ENCODE data around the gene LGR4.
A peak's percentile ranks its signal among the peaks of the same experiment; 100 is the strongest.
"Not testable (repeated sequence)": the region's sequence is repeated elsewhere in the genome, so short reads cannot be mapped to it uniquely, and the experiment has no call there.

The LGR4 gene

DNA sequence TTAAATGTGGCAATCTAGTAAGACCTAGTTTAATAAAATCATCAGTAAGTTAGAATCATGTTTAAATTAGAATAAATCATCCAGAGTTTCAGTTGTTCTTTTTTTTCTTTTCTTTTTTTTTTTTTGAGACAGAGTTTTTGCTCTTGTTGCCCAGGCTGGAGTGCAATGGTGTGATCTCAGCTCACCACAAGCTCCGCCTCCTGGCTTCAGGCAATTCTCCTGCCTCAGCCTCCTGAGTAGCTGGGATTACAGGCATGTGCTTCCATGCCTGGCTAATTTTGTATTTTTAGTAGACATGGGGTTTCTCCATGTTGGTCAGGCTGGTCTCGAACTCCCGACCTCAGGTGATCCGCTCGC is 24.4 kb downstream of the LGR4 start:
- H3K79me1 ChIP-seq (replicated peaks; ENCODE audit: low read length, poor library complexity, severe bottlenecking); H3K14ac ChIP-seq (ENCODE audit: low read length in 2 of 2); H2AK5ac ChIP-seq (ENCODE audit: low read length, severe bottlenecking); H3K27me3 ChIP-seq (ENCODE audit: control insufficient read depth in 1 of 2, insufficient read depth in 1 of 2, low read length in 2 of 2); H2BK5ac ChIP-seq (ENCODE audit: low read depth, low read length, poor library complexity, severe bottlenecking); H3K27ac ChIP-seq (ENCODE audit: low read length, poor library complexity, severe bottlenecking); H3K4me3 ChIP-seq (ENCODE audit: insufficient read depth in 1 of 2, low read depth in 1 of 2, low read length in 2 of 2); H2AFZ ChIP-seq (ENCODE audit: low read depth, low read length); DNase-seq; H4K91ac ChIP-seq (ENCODE audit: low read length); H2BK15ac ChIP-seq (ENCODE audit: low read depth, poor library complexity, severe bottlenecking); H3K4ac ChIP-seq (ENCODE audit: low read depth in 1 of 2, low read length in 2 of 2); H3K23ac ChIP-seq (ENCODE audit: low read length in 2 of 2); H3K4me2 ChIP-seq (ENCODE audit: low read length, poor library complexity, severe bottlenecking); H4K8ac ChIP-seq (ENCODE audit: low read length); H3K9ac ChIP-seq (ENCODE audit: low read length); H3K4me1 ChIP-seq (ENCODE audit: control insufficient read depth, insufficient read depth, low read depth, low read length); H2BK120ac ChIP-seq (ENCODE audit: low read depth, low read length); H2BK12ac ChIP-seq (ENCODE audit: low read length in 2 of 2); H3K36me3 ChIP-seq (ENCODE audit: control insufficient read depth in 1 of 2, insufficient read depth in 2 of 2, low read depth in 1 of 2, low read length in 2 of 2); H3K9me3 ChIP-seq (ENCODE audit: control insufficient read depth, low read length); H3K18ac ChIP-seq (ENCODE audit: low read depth in 1 of 2, low read length in 2 of 2): not testable (repeated sequence)
- WGBS, result 96% methylated on average over 5 of the region's 5 CpGs

GRCh38 chr11:27447288-27448183 is 25.1 kb downstream of the LGR4 start:
- Histone ChIP-seq H3K4ac (ENCODE audit: low read depth in 1 of 2, low read length in 2 of 2) (no peak overlapping the region), H3K4me2 (ENCODE audit: low read length, poor library complexity, severe bottlenecking) (no peak overlapping the region), H2AFZ (ENCODE audit: low read depth, low read length) (no peak overlapping the region), H3K27ac (ENCODE audit: low read length, poor library complexity, severe bottlenecking) (no peak overlapping the region), H2BK12ac (ENCODE audit: low read length in 2 of 2) (no peak overlapping the region), H3K18ac (ENCODE audit: low read depth in 1 of 2, low read length in 2 of 2) (no peak overlapping the region), H4K8ac (ENCODE audit: low read length) (no peak overlapping the region), H3K36me3 (ENCODE audit: control insufficient read depth in 1 of 2, insufficient read depth in 2 of 2, low read depth in 1 of 2, low read length in 2 of 2) (no peaks in the 10 kb centered on the region), H2AK5ac (ENCODE audit: low read length, severe bottlenecking) (no peak overlapping the region), H3K4me1 (ENCODE audit: control insufficient read depth, insufficient read depth, low read depth, low read length) (peaks cover 3% of the 10 kb centered on the region), H2BK120ac (ENCODE audit: low read depth, low read length) (no peak overlapping the region), H4K91ac (ENCODE audit: low read length) (no peak overlapping the region), H2BK15ac (ENCODE audit: low read depth, poor library complexity, severe bottlenecking) (no peak overlapping the region), H3K14ac (ENCODE audit: low read length in 2 of 2) (no peak overlapping the region), H3K9me3 (ENCODE audit: control insufficient read depth, low read length) (no peaks in the 10 kb centered on the region), H3K23ac (ENCODE audit: low read length in 2 of 2) (no peak overlapping the region), H3K79me1 (replicated peaks; ENCODE audit: low read length, poor library complexity, severe bottlenecking) (peaks cover 4% of the 10 kb centered on the region), H3K9ac (ENCODE audit: low read length) (no peak overlapping the region), H3K27me3 (ENCODE audit: control insufficient read depth in 1 of 2, insufficient read depth in 1 of 2, low read length in 2 of 2) (no peaks in the 10 kb centered on the region), H2BK5ac (ENCODE audit: low read depth, low read length, poor library complexity, severe bottlenecking) (no peak overlapping the region), H3K4me3 (ENCODE audit: insufficient read depth in 1 of 2, low read depth in 1 of 2, low read length in 2 of 2) (peak overlapping the region in 1 of 2 experiments; percentile 11)
- DNase-seq, result no peak
- 88% methylated on average over 3 of the region's 5 CpGs for WGBS

DNA sequence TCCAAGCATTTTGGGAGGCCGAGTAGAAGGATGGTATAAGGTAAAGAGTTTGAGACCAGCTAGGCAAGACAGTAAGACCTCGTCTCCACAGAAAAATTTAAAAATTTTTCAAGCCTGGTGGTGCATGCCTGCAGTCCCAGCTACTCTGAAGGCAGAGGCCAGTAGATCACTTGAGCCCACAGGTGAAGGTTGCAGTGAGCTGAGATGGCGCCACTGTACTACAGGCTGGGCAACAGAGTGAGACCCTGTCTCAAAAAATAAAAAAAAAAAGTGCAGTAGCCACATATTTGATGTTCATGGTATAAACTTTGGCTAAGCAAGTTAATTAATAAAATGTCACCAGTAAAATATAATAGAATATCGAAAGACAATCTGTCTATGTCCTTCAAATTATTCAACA is 27.0 kb downstream of the LGR4 start:
- Histone ChIP-seq H2BK5ac (ENCODE audit: low read depth, low read length, poor library complexity, severe bottlenecking) (no peak overlapping the region), H2BK12ac (ENCODE audit: low read length in 2 of 2) (no peak overlapping the region), H2AK5ac (ENCODE audit: low read length, severe bottlenecking) (no peak overlapping the region), H4K8ac (ENCODE audit: low read length) (no peak overlapping the region), H3K79me1 (replicated peaks; ENCODE audit: low read length, poor library complexity, severe bottlenecking) (peaks cover 5% of the 10 kb centered on the region), H3K27ac (ENCODE audit: low read length, poor library complexity, severe bottlenecking) (no peak overlapping the region), H3K18ac (ENCODE audit: low read depth in 1 of 2, low read length in 2 of 2) (no peak overlapping the region), H3K23ac (ENCODE audit: low read length in 2 of 2) (no peak overlapping the region), H3K4me1 (ENCODE audit: control insufficient read depth, insufficient read depth, low read depth, low read length) (peaks cover 5% of the 10 kb centered on the region), H3K9me3 (ENCODE audit: control insufficient read depth, low read length) (no peaks in the 10 kb centered on the region), H3K4me3 (ENCODE audit: insufficient read depth in 1 of 2, low read depth in 1 of 2, low read length in 2 of 2) (no peak overlapping the region), H2BK15ac (ENCODE audit: low read depth, poor library complexity, severe bottlenecking) (no peak overlapping the region), H3K4ac (ENCODE audit: low read depth in 1 of 2, low read length in 2 of 2) (no peak overlapping the region), H3K4me2 (ENCODE audit: low read length, poor library complexity, severe bottlenecking) (no peak overlapping the region), H4K91ac (ENCODE audit: low read length) (no peak overlapping the region), H3K9ac (ENCODE audit: low read length) (no peak overlapping the region), H3K27me3 (ENCODE audit: control insufficient read depth in 1 of 2, insufficient read depth in 1 of 2, low read length in 2 of 2) (no peaks in the 10 kb centered on the region), H3K14ac (ENCODE audit: low read length in 2 of 2) (no peak overlapping the region), H2BK120ac (ENCODE audit: low read depth, low read length) (no peak overlapping the region), H3K36me3 (ENCODE audit: control insufficient read depth in 1 of 2, insufficient read depth in 2 of 2, low read depth in 1 of 2, low read length in 2 of 2) (no peaks in the 10 kb centered on the region), H2AFZ (ENCODE audit: low read depth, low read length) (no peak overlapping the region)
- no peak for DNase-seq
- WGBS, result 94% methylated on average over 3 of the region's 4 CpGs

- no peak overlapping the region for H2AFZ ChIP-seq (ENCODE audit: low read depth, low read length)
- no peak overlapping the region for H3K18ac ChIP-seq (ENCODE audit: low read depth in 1 of 2, low read length in 2 of 2)
- H3K4me3 ChIP-seq (ENCODE audit: insufficient read depth in 1 of 2, low read depth in 1 of 2, low read length in 2 of 2), result no peak overlapping the region
- H4K8ac ChIP-seq (ENCODE audit: low read length), result no peak overlapping the region
- no peaks in the 10 kb centered on the region for H3K36me3 ChIP-seq (ENCODE audit: control insufficient read depth in 1 of 2, insufficient read depth in 2 of 2, low read depth in 1 of 2, low read length in 2 of 2)
- H3K9me3 ChIP-seq (ENCODE audit: control insufficient read depth, low read length), result no peaks in the 10 kb centered on the region
- WGBS, result 19% methylated on average over 2 of the region's 2 CpGs
- H4K91ac ChIP-seq (ENCODE audit: low read length), result no peak overlapping the region
- no peaks in the 10 kb centered on the region for H3K27me3 ChIP-seq (ENCODE audit: control insufficient read depth in 1 of 2, insufficient read depth in 1 of 2, low read length in 2 of 2)
- peaks cover 7% of the 10 kb centered on the region for H3K4me1 ChIP-seq (ENCODE audit: control insufficient read depth, insufficient read depth, low read depth, low read length)
- H2BK12ac ChIP-seq (ENCODE audit: low read length in 2 of 2), result no peak overlapping the region
- no peak overlapping the region for H3K4ac ChIP-seq (ENCODE audit: low read depth in 1 of 2, low read length in 2 of 2)
- H3K9ac ChIP-seq (ENCODE audit: low read length), result no peak overlapping the region
- no peak overlapping the region for H3K4me2 ChIP-seq (ENCODE audit: low read length, poor library complexity, severe bottlenecking)
- DNase-seq, result no peak
- no peak overlapping the region for H2BK5ac ChIP-seq (ENCODE audit: low read depth, low read length, poor library complexity, severe bottlenecking)
- peak overlapping the region; percentile 17 for H2AK5ac ChIP-seq (ENCODE audit: low read length, severe bottlenecking)
- H2BK120ac ChIP-seq (ENCODE audit: low read depth, low read length), result no peak overlapping the region
- peaks cover 5% of the 10 kb centered on the region for H3K79me1 ChIP-seq (replicated peaks; ENCODE audit: low read length, poor library complexity, severe bottlenecking)
- no peak overlapping the region for H3K27ac ChIP-seq (ENCODE audit: low read length, poor library complexity, severe bottlenecking)
- no peak overlapping the region for H2BK15ac ChIP-seq (ENCODE audit: low read depth, poor library complexity, severe bottlenecking)
- H3K23ac ChIP-seq (ENCODE audit: low read length in 2 of 2), result no peak overlapping the region
- no peak overlapping the region for H3K14ac ChIP-seq (ENCODE audit: low read length in 2 of 2)
Measured at GRCh38 chr11:27444801-27445215, 27.8 kb downstream of the LGR4 start.
